Prostate gland (tissue), 2 donors: ENCODE measurements around the gene NYAP1. TPM values are rescaled to one million over a fixed set of nuclear protein-coding genes. Genes with fewer than 3 reads are reported as not detected.

ENCODE experiments used
- DNase-seq: peaks from one replicate; pipeline ENCODE4 v3.0.0-alpha.2; 2019; ENCODE audit warnings: low spot score
- H3K27ac ChIP-seq, 2 donors: fragments of 200-600 bp; sonication (generic); 2 replicates each; pipeline ENCODE4 v1.5.1; 2017 to 2019
- H3K27me3 ChIP-seq: fragments of 200-600 bp; sonication (generic); replicated peaks from 2 replicates; pipeline ENCODE4 v1.5.1; 2019; ENCODE audit not compliant: insufficient read depth
- H3K36me3 ChIP-seq, 2 donors: fragments of 200-600 bp; sonication (generic); 1 replicate in 1 of 2; 2 replicates in 1 of 2; pipeline versions ENCODE4 v1.5.1 to v1.8.1; 2017 to 2019
- H3K4me1 ChIP-seq: fragments of 200-600 bp; sonication (generic); replicated peaks from 2 replicates; pipeline ENCODE4 v1.5.1; 2019
- H3K4me3 ChIP-seq, 2 donors: fragments of 200-600 bp; sonication (generic); 2 replicates each; pipeline ENCODE4 v1.5.1; 2017 to 2019
- H3K9me3 ChIP-seq: fragments of 200-600 bp; sonication (generic); 2 replicates; pipeline ENCODE4 v1.5.1; 2017
- CTCF ChIP-seq, 4 experiments: fragments of 200-600 bp in 2 of 4; fragments of 450-650 bp in 2 of 4; sonication (generic) in 2 of 4; IDR thresholded peaks; 1 replicate in 3 of 4; 2 replicates in 1 of 4; pipeline ENCODE4 v1.5.1; 2016 to 2019; ENCODE audit warnings: antibody characterized with exemption in 4 of 4, mild to moderate bottlenecking in 2 of 4, moderate library complexity in 2 of 4
- POLR2A ChIP-seq: fragments of 450-650 bp; IDR thresholded peaks from one replicate; pipeline ENCODE4 v1.6.1; 2016; ENCODE audit warnings: antibody characterized with exemption, mild to moderate bottlenecking
- POLR2AphosphoS5 ChIP-seq: sonication (generic); formaldehyde crosslinking; IDR thresholded peaks from one replicate; pipeline ENCODE4 v1.6.1; 2017; ENCODE audit warnings: antibody characterized with exemption
- WGBS: methylation state at CpG from one replicate; pipeline ENCODE4 v1.1.5; 2018; 5-methylcytosine and 5-hydroxymethylcytosine counted together
- intact Hi-C: fragments of 100-400 bp; cut with DNase I; formaldehyde crosslinking; loops from one replicate; pipeline ENCODE4 v1.14.2; 2022
- total RNA-seq, 2 donors: library from RNA; depleted of rRNA; stranded (reverse); fragments of >200 nt; gene quantifications; one replicate each; pipeline ENCODE4 v1.1.0, GENCODE V29; 2016

NYAP1 gene
- total RNA-seq, 2 donors from 2014 or later = 0.73 to 16.9 TPM

- H3K27ac ChIP-seq = peak overlapping the region; percentile 75 to 79
- no peaks in the 10 kb centered on the region for H3K27me3 ChIP-seq
- DNase-seq = no peak
- intact Hi-C loops = loop anchor here (2.0 to 5.0 kb wide), 2 partner anchors 94 to 225 kb away; partner anchors contain the start of gene GIGYF1
- WGBS = 50% methylated on average over 30 of the region's 32 CpGs
- H3K4me1 ChIP-seq = peaks cover 12% of the 10 kb centered on the region
- no peaks in the 10 kb centered on the region for H3K36me3 ChIP-seq
- TF ChIP-seq POLR2A = no peak
- no peak for TF ChIP-seq POLR2AphosphoS5
- no peaks in the 10 kb centered on the region for H3K9me3 ChIP-seq
- H3K4me3 ChIP-seq = no peak overlapping the region
Measured at GRCh38 chr7:100466653-100467605, 16.8 kb upstream of the NYAP1 start.

GRCh38 chr7:100467638-100468373 is 15.9 kb upstream of the NYAP1 start:
- Histone ChIP-seq H3K27me3 (no peaks in the 10 kb centered on the region), H3K9me3 (no peaks in the 10 kb centered on the region), H3K36me3 (no peaks in the 10 kb centered on the region), H3K27ac (peak overlapping the region; percentile 75 to 79), H3K4me1 (peaks cover 15% of the 10 kb centered on the region), H3K4me3 (no peak overlapping the region)
- WGBS = 48% methylated on average over 22 of the region's 22 CpGs
- DNase-seq = no peak
- intact Hi-C loops = loop anchor here (2.0 to 5.0 kb wide), 2 partner anchors 93 to 224 kb away; partner anchors contain the start of gene GIGYF1
- TF ChIP-seq POLR2AphosphoS5 (no peak), CTCF (IDR thresholded peaks at IDR 0.05) (no peak), POLR2A (no peak)

GRCh38 chr7:100469227-100470044 is 14.3 kb upstream of the NYAP1 start:
- peak; percentile 85 for DNase-seq
- Histone ChIP-seq H3K27ac (peak overlapping the region; percentile 44 to 51), H3K36me3 (no peaks in the 10 kb centered on the region)

GRCh38 chr7:100471021-100471420 is 12.7 kb upstream of the NYAP1 start:
- Histone ChIP-seq H3K4me3 (no peak overlapping the region), H3K4me1 (peaks cover 23% of the 10 kb centered on the region)
- intact Hi-C loops = loop anchor here (10.0 kb wide), 1 partner anchor 204 kb away; the partner anchor contains the start of gene GNB2

More at GRCh38 chr7:100469227-100470044, 14.3 kb upstream of the NYAP1 start:
- intact Hi-C loops = loop anchor here (5.0 to 10.0 kb wide), 2 partner anchors 205 to 223 kb away; partner anchors contain the start of genes GIGYF1 and GNB2
- peaks cover 15% of the 10 kb centered on the region for H3K4me1 ChIP-seq
- no peaks in the 10 kb centered on the region for H3K9me3 ChIP-seq
- TF ChIP-seq CTCF (IDR thresholded peaks at IDR 0.05) (peak; percentile 90 to 98 (median 96)), POLR2AphosphoS5 (peak; percentile 49), POLR2A (no peak)
- no peak overlapping the region for H3K4me3 ChIP-seq
- WGBS = 30% methylated on average over 13 of the region's 13 CpGs
- H3K27me3 ChIP-seq = no peaks in the 10 kb centered on the region

More at GRCh38 chr7:100471021-100471420, 12.7 kb upstream of the NYAP1 start:
- 35% methylated on average over 4 of the region's 4 CpGs for WGBS
- Histone ChIP-seq H3K27me3 (no peaks in the 10 kb centered on the region), H3K27ac (peak overlapping the region; percentile 44 to 45), H3K9me3 (no peaks in the 10 kb centered on the region), H3K36me3 (no peaks in the 10 kb centered on the region)
- TF ChIP-seq POLR2AphosphoS5 (no peak), POLR2A (no peak), CTCF (IDR thresholded peaks at IDR 0.05) (no peak)
- peak; percentile 39 for DNase-seq
